ENCODE data around the gene MZT2A.
"Not testable (repeated sequence)": the region's sequence is repeated elsewhere in the genome, so short reads cannot be mapped to it uniquely, and the experiment has no call there.

The MZT2A gene

GRCh38 chr2:131519871-131520470 lies 27.8 kb upstream of the MZT2A start:
- not testable (repeated sequence) for DNase-seq

DNA sequence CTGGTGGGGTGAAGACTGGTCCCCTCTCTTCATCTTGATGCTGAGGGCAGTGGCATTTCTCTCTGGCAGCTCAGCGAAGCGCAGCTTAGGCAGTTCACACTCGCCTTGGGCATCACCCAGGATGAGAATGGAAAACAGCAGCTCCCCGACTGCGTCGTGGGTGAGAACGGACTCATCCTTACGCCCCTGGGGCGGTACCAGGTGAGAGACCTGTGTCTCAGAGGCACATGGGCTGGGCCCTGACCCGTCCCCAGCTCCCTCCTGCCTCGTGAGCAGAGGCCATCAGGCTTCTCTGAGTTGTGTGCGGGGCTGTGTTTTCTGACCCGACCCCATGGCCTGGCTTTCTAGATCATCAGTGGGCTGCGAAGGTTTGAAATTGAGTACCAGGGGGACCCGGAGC lies 27.3 kb upstream of the MZT2A start:
- no peak for DNase-seq

- not testable (repeated sequence) for DNase-seq
Observed at GRCh38 chr2:131518531-131518930, 26.3 kb upstream of the MZT2A start.

GRCh38 chr2:131517856-131518255 lies 25.7 kb upstream of the MZT2A start:
- DNase-seq = not testable (repeated sequence)

DNA sequence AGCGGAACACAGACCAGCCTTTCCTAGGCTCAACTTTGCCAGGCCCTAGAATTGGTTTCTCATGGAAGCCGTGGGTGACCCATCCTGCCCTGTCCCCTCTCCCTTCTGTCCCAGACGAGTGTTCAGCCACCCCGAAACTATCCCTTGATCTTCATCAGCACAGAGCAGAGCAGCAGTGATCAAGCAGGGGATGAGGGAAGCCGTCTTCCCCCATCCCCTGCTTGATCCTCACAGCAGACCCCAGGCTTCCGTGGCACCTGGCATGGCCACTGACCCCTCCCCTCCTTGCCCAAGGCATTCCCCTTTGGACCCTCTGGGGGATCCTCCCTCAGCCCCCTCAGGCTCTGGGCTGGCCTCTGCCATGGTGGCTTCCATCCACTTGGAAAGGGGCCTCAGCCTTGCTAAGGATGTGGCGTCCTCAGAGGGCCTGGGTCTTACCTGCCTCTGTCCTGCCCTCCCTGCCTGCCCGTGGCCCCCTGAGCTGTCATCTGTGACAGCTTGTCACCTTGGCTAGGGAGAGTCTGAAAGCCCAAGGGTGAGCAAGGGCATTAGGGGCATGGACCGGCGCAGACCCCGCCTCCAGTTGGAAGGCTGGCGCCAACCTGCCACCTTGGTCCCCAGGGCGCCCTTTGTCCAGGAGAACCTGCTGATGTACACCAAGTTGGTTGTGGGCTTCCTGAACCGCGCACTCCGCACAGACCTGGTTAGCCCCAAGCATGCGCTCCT lies 25.1 kb upstream of the MZT2A start:
- DNase-seq = no peak

- DNase-seq = not testable (repeated sequence)
Observed at GRCh38 chr2:131516621-131517020, 24.4 kb upstream of the MZT2A start.

- DNase-seq = no peak
Observed at GRCh38 chr2:131516011-131516410, 23.8 kb upstream of the MZT2A start.

DNA sequence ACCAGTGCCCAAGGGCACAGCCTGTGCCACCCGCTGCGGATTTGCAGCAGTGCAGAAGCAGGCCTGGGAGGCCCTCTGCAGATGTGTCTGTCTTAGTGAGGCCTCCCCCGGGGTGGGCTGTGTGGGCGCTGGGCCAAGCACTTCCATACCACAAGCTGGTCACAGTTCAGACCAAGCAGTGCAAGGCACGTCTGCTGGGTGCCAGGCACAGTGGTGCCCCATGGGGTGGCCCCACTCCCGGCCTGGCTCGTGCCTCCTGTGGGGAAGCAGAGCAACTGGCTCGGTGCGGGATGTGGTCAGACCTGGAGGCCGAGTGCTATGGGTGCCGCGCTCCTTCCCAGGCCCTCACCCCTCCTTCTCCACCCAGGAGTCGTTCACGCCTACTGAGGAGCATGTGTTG lies 23.0 kb upstream of the MZT2A start:
- DNase-seq = not testable (repeated sequence)

- not testable (repeated sequence) for DNase-seq
Observed at GRCh38 chr2:131514408-131515166, 22.4 kb upstream of the MZT2A start.

DNA sequence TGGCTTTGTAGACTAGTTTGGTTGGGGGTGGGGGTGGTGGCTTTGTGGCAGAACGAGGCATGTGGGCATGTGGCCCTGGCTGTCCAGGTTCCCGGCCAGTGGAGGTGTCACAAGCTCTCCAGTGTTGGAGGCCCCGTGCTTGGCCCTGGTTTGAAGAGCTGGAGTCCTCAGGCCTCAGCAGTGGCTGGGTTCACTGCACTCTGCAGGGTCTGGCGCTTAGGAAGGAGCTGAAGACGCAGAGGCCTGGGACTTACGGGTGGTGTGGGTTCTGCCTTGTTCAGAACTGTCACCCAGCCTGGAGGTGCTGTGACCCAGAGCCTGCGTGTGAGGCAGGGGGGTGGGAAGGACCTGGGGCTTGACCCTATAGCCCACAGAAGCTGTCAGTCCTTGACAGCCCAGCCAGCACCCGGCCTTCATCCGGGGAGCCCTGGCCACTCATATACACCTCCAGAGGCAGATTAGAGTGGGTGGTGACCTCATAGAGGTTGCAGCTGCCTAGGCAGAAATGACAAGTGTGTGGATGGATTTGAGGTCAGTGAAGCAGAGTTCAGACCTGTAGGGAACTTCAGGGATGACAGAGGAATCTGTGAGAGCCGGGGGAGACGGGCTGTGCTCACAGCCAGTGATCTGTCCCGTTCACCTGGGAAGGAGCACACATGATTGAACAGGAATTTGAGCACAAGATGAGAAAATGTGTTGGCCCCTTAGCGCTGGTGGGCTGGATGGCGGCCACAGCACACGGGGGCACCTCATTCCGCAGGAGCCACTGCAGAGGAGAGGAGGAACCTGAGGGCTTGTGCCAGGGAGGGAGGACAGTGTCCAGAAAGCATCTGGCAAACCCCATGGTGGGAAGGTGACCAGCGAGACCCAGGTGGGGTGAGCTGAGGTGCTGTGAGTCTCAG lies 20.0 kb upstream of the MZT2A start:
- not testable (repeated sequence) for DNase-seq

DNA sequence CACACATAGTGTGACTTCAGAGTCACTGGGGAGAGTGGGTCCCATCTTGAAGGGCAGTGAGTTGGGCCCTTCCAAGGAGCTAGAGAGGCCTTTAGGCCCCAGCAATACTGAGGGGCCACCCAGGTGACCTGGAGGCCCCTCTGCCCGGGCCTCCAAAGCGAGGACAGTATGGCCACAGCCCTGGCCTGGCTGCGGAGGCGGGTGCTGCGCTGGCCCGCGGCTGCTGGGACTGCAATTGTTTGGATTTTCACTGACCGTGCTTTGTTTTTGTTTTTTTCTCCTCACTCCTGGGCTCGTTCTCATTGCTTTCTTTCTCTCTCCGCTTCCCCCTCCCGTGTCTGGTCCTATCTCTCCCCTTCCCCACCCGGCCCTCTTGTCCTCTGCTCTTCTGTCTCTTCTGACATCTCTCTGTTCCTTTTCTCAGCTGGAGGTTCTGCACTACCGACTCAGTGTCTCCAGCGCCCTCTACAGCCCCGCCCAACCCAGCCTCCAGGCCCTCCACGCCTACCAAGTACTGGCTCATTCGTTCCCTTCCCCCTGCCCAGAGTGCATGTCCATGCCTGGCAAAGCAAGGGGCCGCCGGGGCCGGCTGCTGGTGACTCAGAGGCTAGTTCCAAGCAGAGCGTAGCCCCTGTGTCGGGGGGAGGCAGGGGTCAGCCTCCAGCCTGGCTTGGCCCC lies 19.2 kb upstream of the MZT2A start:
- DNase-seq = not testable (repeated sequence)

- DNase-seq = no peak
Observed at GRCh38 chr2:131509615-131510014, 17.4 kb upstream of the MZT2A start.

GRCh38 chr2:131504082-131504750 lies 12.0 kb upstream of the MZT2A start:
- not testable (repeated sequence) for DNase-seq

DNA sequence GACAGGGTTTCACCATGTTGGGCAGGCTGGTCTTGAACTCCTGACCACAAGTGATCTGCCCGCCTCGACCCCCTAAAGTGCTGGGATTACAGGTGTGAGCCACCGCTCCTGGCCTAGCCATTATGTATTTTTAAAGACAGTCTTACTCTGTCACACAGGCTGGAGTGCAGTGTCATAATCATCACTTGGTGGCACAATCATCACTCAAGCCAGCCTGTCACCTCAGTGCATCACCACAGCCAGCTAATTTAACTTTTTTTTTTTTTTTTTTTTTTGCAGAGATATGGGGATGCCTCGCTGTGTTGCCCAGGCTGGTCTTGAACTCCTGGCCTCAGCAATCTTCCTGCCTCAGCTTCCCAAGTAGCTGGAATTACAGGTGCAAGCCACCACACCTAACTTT lies 11.4 kb upstream of the MZT2A start:
- not testable (repeated sequence) for DNase-seq

GRCh38 chr2:131498321-131498973 lies 6.2 kb upstream of the MZT2A start:
- not testable (repeated sequence) for DNase-seq

GRCh38 chr2:131495506-131495905 lies 3.3 kb upstream of the MZT2A start:
- not testable (repeated sequence) for DNase-seq

- DNase-seq = no peak
Observed at GRCh38 chr2:131493199-131493968, 1.2 kb upstream of the MZT2A start.

DNA sequence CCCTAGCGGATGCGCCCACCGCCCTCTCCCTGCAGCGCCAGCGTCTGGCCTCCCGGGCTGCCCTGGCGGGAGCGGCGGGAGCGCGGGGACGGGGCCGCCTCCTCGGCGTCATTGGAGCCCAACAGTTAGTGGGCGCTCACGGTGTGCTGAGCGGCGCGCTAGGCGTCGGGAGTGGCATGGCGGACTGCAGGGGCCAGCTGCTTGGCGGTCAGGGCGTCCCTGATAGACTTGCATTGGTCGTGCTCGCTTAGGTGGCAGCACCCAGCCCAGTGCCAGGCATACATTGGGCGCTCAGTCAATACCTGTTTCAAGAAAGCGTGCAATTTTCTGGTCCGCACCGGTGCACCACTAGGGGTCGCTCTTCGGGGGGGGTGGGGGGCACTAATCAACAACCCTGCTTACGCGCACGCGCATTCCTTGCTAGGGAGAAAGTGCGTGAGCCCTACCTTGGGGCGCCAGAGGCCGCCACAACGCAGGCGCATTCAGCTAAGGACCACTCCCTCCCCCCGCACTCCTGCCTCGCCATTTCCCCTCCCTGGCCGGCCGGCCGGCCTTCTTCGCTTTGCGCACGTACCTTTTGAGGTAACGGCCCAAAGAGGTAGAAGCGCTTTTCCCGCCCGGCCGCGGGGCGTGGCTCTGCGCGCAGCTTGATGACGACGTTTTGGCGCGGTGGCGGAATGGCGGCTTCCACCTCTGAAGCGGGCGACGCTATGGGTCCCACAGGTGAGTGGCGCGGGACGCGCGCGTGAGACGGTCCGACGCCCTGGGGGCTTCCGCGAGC lies 411 bp upstream of the MZT2A start:
- peak; percentile 93 for DNase-seq

- not testable (repeated sequence) for DNase-seq
Observed at GRCh38 chr2:131491469-131491836, 744 bp downstream of the MZT2A start.
